Upper lobe of left lung (tissue), 4 donors: Measurements from ENCODE around the gene INCENP.

Experiments
- CTCF ChIP-seq, 6 experiments: fragments of 450-650 bp in 4 of 6; fragments of 200-600 bp in 2 of 6; sonication (generic) in 2 of 6; IDR thresholded peaks; one replicate each; pipeline ENCODE4 v1.5.1; 2016 to 2019; ENCODE audit warnings: antibody characterized with exemption in 6 of 6
- POLR2A ChIP-seq, 4 donors: fragments of 450-650 bp; IDR thresholded peaks; one replicate each; pipeline ENCODE4 v1.5.1; 2016 to 2017; ENCODE audit warnings: antibody characterized with exemption in 4 of 4, mild to moderate bottlenecking in 2 of 4
- POLR2AphosphoS5 ChIP-seq, 2 donors: sonication (generic); formaldehyde crosslinking; IDR thresholded peaks; one replicate each; pipeline ENCODE4 v1.5.1; 2017; ENCODE audit warnings: antibody characterized with exemption in 2 of 2

GRCh38 chr11:62145261-62145871, 21.6 kb downstream of the INCENP start:
- TF ChIP-seq CTCF (IDR thresholded peaks at IDR 0.05) (no peak), POLR2AphosphoS5 (IDR thresholded peaks at IDR 0.05) (no peak), POLR2A (IDR thresholded peaks at IDR 0.05) (no peak)
